OCI-LY7 (cell line): ENCODE data around the gene ZNF439.

Experiments used
- EZH2phosphoT487 ChIP-seq: fragments of 200-600 bp; sonication (generic); IDR thresholded peaks from 2 replicates; pipeline ENCODE4 v1.6.1; 2018; ENCODE audit warnings: low read depth, borderline replicate concordance, mild to moderate bottlenecking, mixed run types, antibody characterized with exemption, low read length, moderate library complexity, mixed read lengths
- TF ChIP-seq, protein P1 (sequence below): fragments of 200-600 bp; sonication (generic); conservative IDR thresholded peaks from 2 replicates; pipeline ENCODE4 v1.5.1; 2014; ENCODE audit warnings: mild to moderate bottlenecking, antibody characterized with exemption, low read length, moderate library complexity, mixed read lengths

DNA sequence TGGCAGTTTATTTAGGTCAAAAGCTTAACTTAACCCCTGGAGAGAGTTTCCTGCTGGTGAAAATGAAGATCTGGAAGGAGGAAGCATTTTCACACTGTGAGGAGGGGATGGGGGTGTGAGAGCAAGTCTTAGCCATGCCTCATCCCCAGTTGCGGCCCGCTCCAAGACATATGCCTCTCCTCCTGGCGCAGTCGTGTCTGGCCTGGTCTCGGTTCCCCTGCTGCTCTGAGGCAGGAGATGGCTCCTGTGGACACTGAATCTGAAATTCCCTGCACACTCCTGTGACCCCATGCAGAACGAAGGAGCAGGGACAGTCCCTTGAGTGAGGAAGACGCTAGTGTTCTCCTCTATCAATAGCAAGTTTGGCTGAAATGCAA is 38.7 kb downstream of the ZNF439 start:
- TF ChIP-seq, protein P1, sequence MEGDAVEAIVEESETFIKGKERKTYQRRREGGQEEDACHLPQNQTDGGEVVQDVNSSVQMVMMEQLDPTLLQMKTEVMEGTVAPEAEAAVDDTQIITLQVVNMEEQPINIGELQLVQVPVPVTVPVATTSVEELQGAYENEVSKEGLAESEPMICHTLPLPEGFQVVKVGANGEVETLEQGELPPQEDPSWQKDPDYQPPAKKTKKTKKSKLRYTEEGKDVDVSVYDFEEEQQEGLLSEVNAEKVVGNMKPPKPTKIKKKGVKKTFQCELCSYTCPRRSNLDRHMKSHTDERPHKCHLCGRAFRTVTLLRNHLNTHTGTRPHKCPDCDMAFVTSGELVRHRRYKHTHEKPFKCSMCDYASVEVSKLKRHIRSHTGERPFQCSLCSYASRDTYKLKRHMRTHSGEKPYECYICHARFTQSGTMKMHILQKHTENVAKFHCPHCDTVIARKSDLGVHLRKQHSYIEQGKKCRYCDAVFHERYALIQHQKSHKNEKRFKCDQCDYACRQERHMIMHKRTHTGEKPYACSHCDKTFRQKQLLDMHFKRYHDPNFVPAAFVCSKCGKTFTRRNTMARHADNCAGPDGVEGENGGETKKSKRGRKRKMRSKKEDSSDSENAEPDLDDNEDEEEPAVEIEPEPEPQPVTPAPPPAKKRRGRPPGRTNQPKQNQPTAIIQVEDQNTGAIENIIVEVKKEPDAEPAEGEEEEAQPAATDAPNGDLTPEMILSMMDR, result no peak
- TF ChIP-seq EZH2phosphoT487, result no peak
